Measurements from ENCODE around the gene XRN2. TPM values are rescaled to one million over a fixed set of nuclear protein-coding genes. Genes with fewer than 3 reads are reported as not detected.

Gene XRN2
- polyA plus RNA-seq, 1 experiment = 48.9 TPM

DNA sequence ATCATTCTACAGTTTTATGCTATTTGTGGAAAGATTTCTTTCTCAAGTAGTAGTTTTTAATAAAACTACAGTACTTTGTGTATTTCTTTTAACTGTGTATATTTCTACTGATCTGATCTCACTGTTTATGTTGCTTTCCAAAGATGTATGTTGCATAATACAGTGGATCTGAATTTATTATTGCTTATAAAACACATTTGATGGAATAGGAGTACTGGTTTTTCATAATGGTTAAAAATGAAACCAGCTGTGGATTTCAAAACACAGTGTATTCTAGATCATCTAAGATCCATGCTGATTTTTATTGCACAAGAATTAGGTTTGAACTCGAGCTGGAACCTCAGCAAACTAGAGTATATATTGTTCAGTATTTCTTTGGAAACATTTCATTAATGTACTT lies 86.2 kb downstream of the XRN2 start:
- ChIA-PET CTCF (no interaction called here), POLR2A (no interaction called here)
- no peak for DNase-seq (ENCODE audit: low read depth)
- peaks cover 12% of the 10 kb centered on the region for H3K27me3 ChIP-seq (ENCODE audit: control insufficient read depth, insufficient read depth, low read length)
- no peak overlapping the region for H3K4me3 ChIP-seq (ENCODE audit: low read depth, low read length)
- H3K36me3 ChIP-seq (ENCODE audit: control insufficient read depth, insufficient read depth, low read length) = peaks cover 3% of the 10 kb centered on the region; the same call in 1 of the 2 replicates
- TF ChIP-seq, protein P1, sequence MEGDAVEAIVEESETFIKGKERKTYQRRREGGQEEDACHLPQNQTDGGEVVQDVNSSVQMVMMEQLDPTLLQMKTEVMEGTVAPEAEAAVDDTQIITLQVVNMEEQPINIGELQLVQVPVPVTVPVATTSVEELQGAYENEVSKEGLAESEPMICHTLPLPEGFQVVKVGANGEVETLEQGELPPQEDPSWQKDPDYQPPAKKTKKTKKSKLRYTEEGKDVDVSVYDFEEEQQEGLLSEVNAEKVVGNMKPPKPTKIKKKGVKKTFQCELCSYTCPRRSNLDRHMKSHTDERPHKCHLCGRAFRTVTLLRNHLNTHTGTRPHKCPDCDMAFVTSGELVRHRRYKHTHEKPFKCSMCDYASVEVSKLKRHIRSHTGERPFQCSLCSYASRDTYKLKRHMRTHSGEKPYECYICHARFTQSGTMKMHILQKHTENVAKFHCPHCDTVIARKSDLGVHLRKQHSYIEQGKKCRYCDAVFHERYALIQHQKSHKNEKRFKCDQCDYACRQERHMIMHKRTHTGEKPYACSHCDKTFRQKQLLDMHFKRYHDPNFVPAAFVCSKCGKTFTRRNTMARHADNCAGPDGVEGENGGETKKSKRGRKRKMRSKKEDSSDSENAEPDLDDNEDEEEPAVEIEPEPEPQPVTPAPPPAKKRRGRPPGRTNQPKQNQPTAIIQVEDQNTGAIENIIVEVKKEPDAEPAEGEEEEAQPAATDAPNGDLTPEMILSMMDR (IDR thresholded peaks at IDR 0.05; ENCODE audit: insufficient read depth, low read depth, low read length) = no peak

DNA sequence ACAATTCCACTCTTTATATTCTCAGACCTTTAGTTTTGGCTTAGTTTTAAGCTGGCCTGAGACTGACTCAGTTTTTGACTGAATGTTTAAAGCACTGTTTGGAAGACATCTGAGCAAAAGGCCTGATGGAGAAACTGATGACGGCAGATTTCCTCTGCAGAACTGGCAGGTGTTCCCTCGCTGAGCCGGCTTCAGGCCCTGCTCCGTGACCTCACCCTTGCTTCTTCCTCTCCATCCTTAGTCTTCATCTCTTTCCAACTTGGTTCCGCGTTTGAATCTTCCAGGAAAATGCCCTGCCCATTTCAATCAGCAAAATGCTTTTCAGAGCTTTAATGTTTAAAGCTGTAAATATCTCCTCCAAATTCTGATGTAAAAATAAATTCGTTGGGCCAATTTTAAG lies 87.6 kb downstream of the XRN2 start:
- Histone ChIP-seq H3K4me3 (ENCODE audit: low read depth, low read length) (no peak overlapping the region), H3K36me3 (ENCODE audit: control insufficient read depth, insufficient read depth, low read length) (peaks cover 3% of the 10 kb centered on the region; the same call in 1 of the 2 replicates), H3K27me3 (ENCODE audit: control insufficient read depth, insufficient read depth, low read length) (peaks cover 19% of the 10 kb centered on the region)
- POLR2A ChIA-PET = no interaction called here
- DNase-seq (ENCODE audit: low read depth) = no peak
- TF ChIP-seq, protein P1 (IDR thresholded peaks at IDR 0.05; ENCODE audit: insufficient read depth, low read depth, low read length) = no peak
- CTCF ChIA-PET = no interaction called here

DNA sequence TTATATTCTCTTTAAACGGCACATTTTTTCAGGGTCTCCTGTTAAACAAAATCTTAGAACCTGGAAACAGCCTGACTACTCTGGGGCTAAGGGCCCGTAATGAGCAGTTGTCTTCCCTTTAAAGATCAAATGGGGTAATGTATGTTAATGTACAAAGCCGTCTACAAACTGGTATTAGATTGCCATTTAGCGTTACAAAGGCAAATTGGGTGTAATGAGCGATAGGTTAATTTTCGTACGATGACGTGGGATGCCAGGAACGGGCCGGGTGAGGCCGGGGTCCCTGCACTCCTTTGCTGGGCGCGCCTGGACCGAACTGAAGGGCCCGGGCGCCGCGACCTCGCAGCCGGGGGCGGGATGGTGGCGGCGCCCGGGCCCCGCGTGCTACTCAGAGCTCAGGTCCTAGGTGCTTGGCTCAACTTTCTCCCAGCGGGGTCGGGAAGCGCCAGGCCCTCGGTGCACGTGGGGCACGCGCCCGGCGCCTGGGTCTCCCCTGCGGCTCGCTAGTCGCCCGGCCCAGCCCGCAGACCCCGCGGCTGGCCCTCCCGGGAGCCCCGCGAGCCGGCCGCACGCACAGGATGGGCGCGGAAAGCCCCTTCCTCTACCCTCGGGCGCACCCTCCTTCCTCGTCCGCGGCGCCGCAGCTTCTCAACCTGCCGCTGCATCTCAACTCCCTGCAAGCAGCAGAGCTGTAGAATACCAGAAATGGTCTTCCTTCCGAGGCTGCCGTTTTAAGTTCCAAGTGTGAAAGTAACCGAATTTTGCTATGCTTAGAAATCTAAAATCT lies 88.2 kb downstream of the XRN2 start:
- TF ChIP-seq, protein P1 (IDR thresholded peaks at IDR 0.05; ENCODE audit: insufficient read depth, low read depth, low read length) = no peak
- H3K4me3 ChIP-seq (ENCODE audit: low read depth, low read length) = no peak overlapping the region
- CTCF ChIA-PET = no interaction called here
- H3K36me3 ChIP-seq (ENCODE audit: control insufficient read depth, insufficient read depth, low read length) = peaks cover 3% of the 10 kb centered on the region; the same call in 1 of the 2 replicates
- no peak for DNase-seq (ENCODE audit: low read depth)
- peaks cover 23% of the 10 kb centered on the region for H3K27me3 ChIP-seq (ENCODE audit: control insufficient read depth, insufficient read depth, low read length)
- POLR2A ChIA-PET = no interaction called here

DNA sequence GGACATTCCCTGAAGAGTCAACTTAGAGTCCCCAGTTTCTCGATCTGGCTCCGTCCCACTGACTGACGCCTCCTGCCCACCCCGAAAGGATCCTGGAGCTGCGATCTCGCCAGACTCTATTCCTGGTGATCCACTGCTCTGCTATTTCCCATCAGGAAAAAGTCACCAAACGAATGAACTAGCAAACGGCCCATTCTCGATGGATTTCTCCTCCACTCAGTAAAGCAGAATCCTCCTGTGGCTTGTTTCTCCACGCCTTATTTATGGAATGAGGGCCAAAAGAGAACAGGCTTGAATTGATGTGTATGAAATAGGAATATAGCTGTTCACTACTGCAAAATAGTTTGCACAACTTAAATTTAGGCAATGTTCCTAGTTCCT lies 88.8 kb downstream of the XRN2 start:
- no peak overlapping the region for H3K4me3 ChIP-seq (ENCODE audit: low read depth, low read length)
- ChIA-PET POLR2A (no interaction called here), CTCF (no interaction called here)
- H3K36me3 ChIP-seq (ENCODE audit: control insufficient read depth, insufficient read depth, low read length) = 0 out of 2 replicates have a peak, but pooled peaks cover 1% of the 10 kb centered on the region
- DNase-seq (ENCODE audit: low read depth) = no peak
- peaks cover 24% of the 10 kb centered on the region for H3K27me3 ChIP-seq (ENCODE audit: control insufficient read depth, insufficient read depth, low read length)
- TF ChIP-seq, protein P1 (IDR thresholded peaks at IDR 0.05; ENCODE audit: insufficient read depth, low read depth, low read length) = no peak

DNA sequence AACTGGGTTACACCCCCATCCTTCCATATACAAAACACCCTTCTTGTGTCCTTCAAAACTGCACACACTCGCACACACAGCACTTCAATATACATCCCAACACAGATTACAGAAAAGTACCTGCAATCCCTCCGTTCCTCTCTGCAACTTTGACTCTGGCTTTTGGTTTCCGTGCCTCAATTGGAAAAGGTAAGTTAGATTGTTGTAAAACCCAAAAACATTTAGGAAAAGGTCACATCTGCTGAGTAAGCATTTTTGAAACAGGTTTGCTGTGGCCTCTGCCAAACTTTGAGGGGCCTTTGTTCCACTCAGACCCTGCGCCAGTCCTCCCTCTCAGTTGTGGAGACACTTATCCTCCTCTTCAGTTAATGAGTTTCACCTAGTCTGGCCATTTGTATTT lies 90.0 kb downstream of the XRN2 start:
- TF ChIP-seq, protein P1 (IDR thresholded peaks at IDR 0.05; ENCODE audit: insufficient read depth, low read depth, low read length) = no peak
- Histone ChIP-seq H3K27me3 (ENCODE audit: control insufficient read depth, insufficient read depth, low read length) (peaks cover 30% of the 10 kb centered on the region), H3K36me3 (ENCODE audit: control insufficient read depth, insufficient read depth, low read length) (no peaks in the 10 kb centered on the region), H3K4me3 (ENCODE audit: low read depth, low read length) (no peak overlapping the region)
- ChIA-PET POLR2A (no interaction called here), CTCF (no interaction called here)
- no peak for DNase-seq (ENCODE audit: low read depth)

All from BJ (cell line).